HG02885 (cell line): Measurements from ENCODE around the gene HNRNPH1.

Experiments
- ATAC-seq: cut with Tn5 transposase; IDR thresholded peaks from one replicate; pipeline ENCODE4 v1.9.1; 2021; ENCODE audit warnings: mild to moderate bottlenecking; ENCODE audit not compliant: unreplicated experiment, poor library complexity

Gene HNRNPH1

DNA sequence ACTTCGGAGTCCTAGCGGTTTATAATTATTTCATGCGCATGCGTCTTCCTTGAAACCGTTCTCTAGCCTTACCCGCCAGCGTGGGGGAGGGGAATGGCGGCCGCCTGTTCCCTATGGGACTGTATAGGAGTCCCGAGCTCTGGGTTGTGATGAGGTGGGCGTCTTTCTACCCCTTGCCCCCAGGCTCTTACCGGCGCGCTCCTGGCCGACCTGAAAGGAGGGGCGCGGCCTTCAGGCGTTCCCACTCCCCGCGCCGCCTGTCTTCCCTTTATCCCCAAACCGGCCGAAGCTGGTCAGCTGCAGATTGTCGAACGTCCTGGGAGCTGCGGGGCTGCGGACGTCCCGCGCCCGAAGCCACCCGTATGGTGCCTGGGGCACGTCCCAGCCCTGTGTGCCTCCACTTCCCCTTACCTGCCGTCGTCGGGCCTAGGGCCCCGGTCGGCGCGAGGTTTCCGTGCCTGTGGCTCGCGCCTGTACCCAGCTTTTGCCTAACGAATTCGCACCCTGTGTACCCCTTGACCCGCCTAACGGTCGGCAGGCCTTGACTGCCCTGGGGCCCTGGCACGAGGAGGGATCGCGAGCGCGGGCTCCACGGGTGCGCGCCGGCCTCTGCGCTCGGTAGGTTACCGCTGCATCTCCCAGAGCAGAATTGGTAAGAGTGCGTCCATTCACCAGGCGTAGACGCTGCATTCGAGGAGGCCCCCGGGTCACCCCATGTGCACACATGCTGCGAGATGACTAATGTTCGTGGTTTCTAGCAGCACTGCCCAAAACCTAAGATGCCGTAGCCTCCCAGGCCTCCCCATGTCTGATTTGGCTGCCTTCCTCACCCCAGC is 653 bp upstream of the HNRNPH1 start:
- ATAC-seq: peak; percentile 10

- ATAC-seq: no peak
These were observed 1.8 kb downstream of the HNRNPH1 start for GRCh38 chr5:179621551-179622214.

DNA sequence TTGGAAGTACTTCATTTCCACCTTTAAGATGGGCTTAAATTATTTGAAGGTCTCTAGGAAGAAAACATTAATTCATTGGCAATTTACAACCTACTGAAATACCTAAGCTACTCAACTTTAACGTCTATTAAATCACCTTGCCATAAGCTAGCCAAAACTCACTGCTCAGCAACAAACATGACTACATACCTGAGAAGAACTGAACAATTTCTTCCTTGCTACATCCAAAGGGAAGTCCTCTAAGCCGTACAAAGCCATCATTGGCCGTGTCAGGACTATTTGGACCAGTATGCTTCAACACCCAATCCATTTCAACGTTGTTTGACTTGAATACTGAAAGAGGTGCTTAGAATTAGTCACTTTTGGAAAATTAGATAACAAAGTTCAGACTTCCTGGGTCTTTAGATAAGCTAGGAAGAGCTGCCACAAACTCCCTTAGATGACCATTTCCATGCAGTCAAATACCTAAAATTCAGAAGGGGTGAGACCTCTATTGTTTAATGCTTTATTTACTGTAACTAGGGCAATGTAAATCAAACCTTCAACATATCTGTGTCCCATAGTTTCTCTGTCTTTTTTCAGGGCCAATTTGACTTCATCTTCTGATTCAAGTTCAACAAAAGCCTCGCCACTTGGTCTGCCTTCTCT is 2.6 kb downstream of the HNRNPH1 start:
- no peak for ATAC-seq

- ATAC-seq: no peak
These were observed 3.2 kb downstream of the HNRNPH1 start for GRCh38 chr5:179620293-179620692.

DNA sequence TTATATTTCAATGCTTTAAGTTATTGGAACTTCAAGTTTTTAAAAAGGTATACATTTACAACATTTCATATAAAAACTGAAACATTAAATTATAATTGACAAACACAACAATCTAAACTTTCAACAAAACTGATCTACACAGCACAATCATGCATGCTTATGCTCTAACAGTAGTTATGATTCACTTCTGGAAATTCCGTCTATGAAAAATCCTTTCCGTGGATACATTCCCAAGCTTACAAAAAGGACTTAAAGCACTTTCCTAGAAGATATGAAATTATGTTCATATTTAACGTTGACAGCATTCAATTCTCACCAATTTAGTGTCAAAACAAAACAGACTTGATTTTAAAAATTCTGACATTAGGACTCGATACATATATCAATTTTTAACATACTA is 3.7 kb downstream of the HNRNPH1 start:
- no peak for ATAC-seq

- no peak for ATAC-seq
These were observed 4.4 kb downstream of the HNRNPH1 start for GRCh38 chr5:179618923-179619554.

DNA sequence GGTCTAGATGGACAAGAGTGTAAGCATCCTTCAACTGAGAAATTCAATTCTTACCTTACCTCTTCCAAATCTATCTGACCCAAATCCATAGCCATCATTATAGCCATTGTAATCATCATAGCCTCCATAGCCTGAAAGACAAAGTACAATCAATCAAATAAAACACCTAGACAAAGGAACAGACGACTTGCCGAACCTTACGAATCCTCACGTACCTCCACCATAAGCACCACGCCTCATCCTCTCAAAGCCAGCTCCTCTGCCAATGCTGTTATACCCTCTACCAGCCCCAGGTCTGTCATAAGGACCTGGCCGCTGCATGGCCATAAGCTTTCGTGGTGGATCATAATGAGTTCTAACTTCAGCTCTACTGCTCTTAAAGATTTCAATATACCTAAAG is 5.5 kb downstream of the HNRNPH1 start:
- no peak for ATAC-seq

DNA sequence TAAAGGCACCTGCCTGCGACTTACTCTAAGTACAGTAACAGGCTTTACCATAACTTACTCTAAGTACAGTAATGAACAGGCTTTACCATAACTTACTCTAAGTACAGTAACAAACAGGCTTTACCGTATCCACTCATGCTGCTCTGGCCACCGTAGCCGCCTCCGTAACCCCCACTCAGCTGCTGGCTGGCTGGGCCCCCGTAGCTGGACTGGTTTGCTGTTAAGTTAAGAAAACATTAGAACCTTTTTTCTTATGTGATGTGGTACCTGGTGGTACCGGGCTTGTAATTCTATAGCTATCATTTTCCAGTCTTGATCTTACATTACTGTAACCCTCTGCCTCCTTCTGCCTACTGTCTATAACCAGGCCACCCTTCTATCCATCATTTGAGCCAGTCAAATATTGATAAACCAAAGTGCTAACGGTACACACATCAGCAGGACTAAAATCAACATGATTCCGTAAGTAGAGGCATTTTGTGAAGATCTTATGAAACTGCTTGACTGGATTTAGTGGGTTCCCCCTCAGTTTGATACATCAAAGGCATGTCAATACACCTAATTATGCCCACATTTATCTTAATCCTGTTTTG is 7.4 kb downstream of the HNRNPH1 start:
- ATAC-seq: no peak

DNA sequence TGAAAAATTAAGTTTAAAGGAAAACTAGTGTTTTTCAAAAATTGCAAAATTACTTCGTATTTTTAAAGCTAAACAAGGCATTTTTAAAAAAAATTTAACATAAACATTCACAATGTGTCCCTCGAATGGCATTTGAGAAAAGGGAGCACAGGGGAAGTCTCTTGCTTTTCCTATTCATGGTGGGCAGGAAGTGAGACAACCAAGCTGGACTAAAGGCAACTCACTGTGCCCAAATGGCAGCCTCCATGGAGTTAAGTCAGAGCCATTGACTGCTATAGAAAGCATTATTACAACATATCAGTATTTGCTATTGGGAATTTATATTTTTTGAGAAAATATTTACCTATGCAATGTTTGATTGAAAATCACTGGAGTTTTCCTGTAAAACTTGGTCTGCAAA is 8.3 kb downstream of the HNRNPH1 start:
- no peak for ATAC-seq

DNA sequence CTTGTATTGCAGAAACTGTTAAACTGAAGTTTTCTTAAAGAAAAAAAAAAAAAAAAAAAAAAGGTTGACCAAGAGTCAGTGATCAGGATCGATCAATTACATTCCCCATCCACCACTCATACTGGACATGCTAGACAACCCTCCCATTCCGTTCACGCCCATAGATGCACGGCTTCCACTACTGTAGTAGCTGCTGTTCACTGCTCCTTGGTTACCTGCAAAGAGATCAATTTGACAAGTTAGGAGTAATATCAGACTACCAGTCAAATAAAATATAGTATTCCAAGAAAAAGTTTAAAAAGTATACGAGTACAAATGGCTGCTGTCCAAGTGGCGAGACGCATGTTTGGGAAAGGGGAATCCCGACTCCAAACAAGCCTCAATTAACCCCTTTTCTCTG is 8.7 kb downstream of the HNRNPH1 start:
- ATAC-seq: no peak

- ATAC-seq: no peak
These were observed 9.9 kb downstream of the HNRNPH1 start for GRCh38 chr5:179613460-179614071.

GRCh38 chr5:179612577-179613459 is 10.7 kb downstream of the HNRNPH1 start:
- ATAC-seq: no peak

DNA sequence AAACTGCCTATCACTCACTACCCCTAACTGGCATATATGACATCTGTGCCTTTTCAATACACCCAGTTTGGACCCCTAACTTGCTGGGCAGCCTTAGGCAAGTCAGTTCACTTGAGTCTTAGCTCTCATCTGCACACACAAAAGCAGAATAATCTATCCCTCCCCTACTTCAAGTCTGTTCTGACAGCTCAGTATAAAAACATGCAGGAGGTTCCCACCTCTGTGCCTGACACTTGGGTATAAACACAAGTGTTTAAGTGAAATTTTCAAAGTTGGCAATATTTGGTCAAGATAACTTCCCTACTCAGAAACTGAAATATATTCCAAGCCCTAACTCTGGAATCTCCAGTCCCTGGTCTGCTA is 12.6 kb downstream of the HNRNPH1 start:
- no peak for ATAC-seq

GRCh38 chr5:179610109-179610902 is 13.2 kb downstream of the HNRNPH1 start:
- no peak for ATAC-seq

DNA sequence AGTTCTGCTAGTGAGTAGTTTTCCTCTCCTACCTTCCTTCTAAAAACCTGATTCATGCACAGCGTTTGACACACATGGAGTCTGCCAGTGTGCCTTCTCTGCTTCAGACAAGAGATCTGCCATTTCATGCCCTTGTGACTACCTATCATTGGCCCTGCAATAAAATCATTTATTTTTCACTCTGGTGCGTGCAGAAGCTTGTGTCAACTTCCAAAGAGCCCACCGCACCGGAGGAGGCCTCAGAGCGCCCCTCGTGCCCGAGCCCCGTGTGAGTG is 13.7 kb downstream of the HNRNPH1 start:
- ATAC-seq: no peak

GRCh38 chr5:179608131-179608581 is 15.3 kb downstream of the HNRNPH1 start:
- ATAC-seq: no peak

DNA sequence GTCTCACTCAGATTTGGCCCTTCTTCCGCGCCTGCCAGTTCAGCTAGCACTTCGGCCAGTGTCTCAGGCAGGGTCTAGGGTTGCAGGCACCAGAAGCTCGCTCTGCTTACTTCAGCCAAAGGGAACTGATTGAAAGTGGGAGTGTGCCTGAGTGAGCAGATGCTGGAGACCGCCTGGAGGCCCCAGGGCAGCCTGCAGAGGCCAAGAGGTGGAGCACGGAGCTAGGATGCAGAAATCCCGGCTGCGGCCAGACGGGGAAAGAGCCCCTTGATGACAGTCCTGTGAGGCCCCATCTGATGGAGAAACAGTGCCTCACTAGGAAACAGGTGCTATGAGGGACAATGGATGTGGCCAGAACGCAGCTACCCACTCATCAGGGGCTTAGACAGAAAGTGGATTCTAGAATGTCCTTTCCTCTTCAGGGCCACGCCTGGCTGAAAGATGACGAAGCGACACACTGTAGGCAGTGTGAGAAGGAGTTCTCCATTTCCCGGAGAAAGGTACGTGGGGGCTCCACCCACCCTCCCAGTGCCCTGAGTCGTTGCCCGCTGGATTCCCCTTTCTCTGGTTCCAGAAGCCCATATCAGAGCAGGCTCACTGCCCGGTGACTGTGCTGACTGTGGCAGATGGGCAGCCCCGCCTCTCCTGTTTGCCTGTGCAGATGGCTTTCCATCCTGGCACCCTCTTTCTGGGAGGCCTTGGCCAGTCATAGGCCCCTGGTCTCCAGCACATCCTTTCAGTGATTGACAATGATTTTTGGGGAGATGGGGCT is 16.1 kb downstream of the HNRNPH1 start:
- no peak for ATAC-seq

DNA sequence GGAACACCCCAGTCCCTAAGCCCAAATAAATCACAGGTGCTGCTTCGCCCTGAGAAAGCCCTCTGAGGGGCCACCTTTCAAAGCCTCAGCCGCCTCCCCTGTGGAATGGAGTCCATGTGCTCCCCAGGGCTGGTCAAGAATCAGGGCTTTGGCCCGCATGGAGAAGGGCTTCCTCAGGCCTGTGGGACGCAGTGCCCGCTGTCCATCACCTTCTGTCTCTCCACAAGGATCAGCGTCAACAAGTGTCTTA is 16.6 kb downstream of the HNRNPH1 start:
- ATAC-seq: no peak
